H1 (cell line): Measurements from ENCODE around the gene TBCD. TPM values are rescaled to one million over a fixed set of nuclear protein-coding genes. Genes with fewer than 3 reads are reported as not detected.

Source experiments
- CTCF ChIA-PET: fragments of 300-600 bp; sonication (Branson Sonifier 250); formaldehyde crosslinking; loops from one replicate; lab custom pipeline; 2021; ENCODE audit not compliant: partially characterized antibody; lab: Charles Lee
- POLR2A ChIA-PET: fragments of 300-600 bp; sonication (Branson Sonifier 250); formaldehyde crosslinking; loops from one replicate; lab custom pipeline; 2021; ENCODE audit warnings: inconsistent platforms; ENCODE audit not compliant: partially characterized antibody; lab: Charles Lee
- DNase-seq, 2 experiments: peaks; one replicate each; pipeline versions ENCODE4 v3.0.0 to v3.0.0-alpha.2; 2010 to 2022; ENCODE audit warnings: low spot score in 2 of 2, low read depth in 1 of 2, mixed read lengths in 1 of 2
- FAIRE-seq: peaks from 2 replicates; lab custom pipeline; 2011; peaks lifted over from hg19 to GRCh38; lab: Jason Lieb, UNC
- H2AFZ ChIP-seq: 2 replicates; pipeline ENCODE4 v1.8.1; 2012; ENCODE audit warnings: low read length, inconsistent platforms
- H2AK5ac ChIP-seq: 2 replicates; pipeline ENCODE4 v1.6.1; 2013; ENCODE audit warnings: low read depth, low read length
- H2BK120ac ChIP-seq: replicated peaks from 2 replicates; pipeline ENCODE3; 2013; ENCODE audit warnings: low read depth, low read length, inconsistent platforms
- H2BK12ac ChIP-seq: 2 replicates; pipeline ENCODE4 v1.6.1; 2013; ENCODE audit warnings: low read depth, low read length
- H2BK15ac ChIP-seq: 2 replicates; pipeline ENCODE4 v1.6.1; 2013; ENCODE audit warnings: low read length
- H2BK20ac ChIP-seq: 2 replicates; pipeline ENCODE4 v1.6.1; 2013; ENCODE audit warnings: low read length
- H2BK5ac ChIP-seq: 2 replicates; pipeline ENCODE4 v1.6.1; 2013; ENCODE audit warnings: low read depth, low read length
- H3K14ac ChIP-seq: 2 replicates; pipeline ENCODE4 v1.6.1; 2013; ENCODE audit warnings: inconsistent platforms; ENCODE audit not compliant: insufficient read length
- H3K18ac ChIP-seq: 2 replicates; pipeline ENCODE4 v1.6.1; 2013; ENCODE audit warnings: low read length; ENCODE audit errors: extremely low read depth
- H3K23ac ChIP-seq: 2 replicates; pipeline ENCODE4 v1.6.1; 2013; ENCODE audit warnings: inconsistent platforms; ENCODE audit not compliant: insufficient read length
- H3K23me2 ChIP-seq: 2 replicates; pipeline ENCODE4 v1.6.1; 2013; ENCODE audit warnings: low read depth, low read length
- H3K27ac ChIP-seq: 2 replicates; pipeline ENCODE4 v1.6.1; 2011; ENCODE audit warnings: low read depth, low read length, inconsistent platforms
- H3K27me3 ChIP-seq, 4 experiments: replicated peaks in 1 of 4; 1 replicate in 1 of 4; 2 replicates in 3 of 4; pipeline versions ENCODE4 v1.6.1 to v1.8.1; 2011 to 2013; ENCODE audit warnings: low read length in 3 of 4, mild to moderate bottlenecking in 3 of 4, inconsistent platforms in 2 of 4, mixed read lengths in 2 of 4, moderate library complexity in 1 of 4; ENCODE audit not compliant: control insufficient read depth in 3 of 4, insufficient read depth in 3 of 4; ENCODE audit errors: extremely low read depth in 1 of 4
- H3K36me3 ChIP-seq, 4 experiments: 2 replicates each; pipeline versions ENCODE4 v1.6.1 to v1.8.1; 2011 to 2013; ENCODE audit warnings: mild to moderate bottlenecking in 4 of 4, low read length in 3 of 4, moderate library complexity in 2 of 4, control low read depth in 1 of 4, inconsistent platforms in 1 of 4; ENCODE audit not compliant: insufficient read depth in 4 of 4, control insufficient read depth in 2 of 4
- H3K4ac ChIP-seq: replicated peaks from 2 replicates; pipeline ENCODE3; 2013; ENCODE audit warnings: low read length, low read depth, mixed read lengths, inconsistent platforms; ENCODE audit not compliant: insufficient read length
- H3K4me1 ChIP-seq, 4 experiments: replicated peaks in 1 of 4; 1 replicate in 1 of 4; 2 replicates in 3 of 4; pipeline versions ENCODE4 v1.6.1 to v1.8.1; 2011 to 2013; ENCODE audit warnings: low read length in 3 of 4, inconsistent platforms in 2 of 4, mixed read lengths in 1 of 4; ENCODE audit not compliant: insufficient read depth in 4 of 4, control insufficient read depth in 3 of 4
- H3K4me2 ChIP-seq, 2 experiments: 2 replicates each; pipeline versions ENCODE4 v1.6.1 to v1.8.1; 2011 to 2013; ENCODE audit warnings: low read depth in 2 of 2, low read length in 2 of 2, control low read depth in 1 of 2, inconsistent platforms in 1 of 2, mild to moderate bottlenecking in 1 of 2; ENCODE audit not compliant: insufficient read depth in 1 of 2
- H3K4me3 ChIP-seq, 4 experiments: fragments of 200-600, 300-600 bp in 1 of 4; sonication (generic), shearing (Covaris generic), sonication (Bioruptor Twin) in 1 of 4; 2 replicates each; pipeline versions ENCODE4 v1.5.1 to v1.8.1; 2011 to 2016; ENCODE audit warnings: low read length in 4 of 4, low read depth in 3 of 4, control low read depth in 2 of 4, inconsistent platforms in 2 of 4, mild to moderate bottlenecking in 2 of 4, mixed read lengths in 1 of 4, moderate library complexity in 1 of 4; ENCODE audit not compliant: insufficient read depth in 2 of 4; ENCODE audit errors: extremely low read depth in 1 of 4
- H3K56ac ChIP-seq: replicated peaks from 2 replicates; pipeline ENCODE3; 2013; ENCODE audit warnings: low read depth, mild to moderate bottlenecking, mixed read lengths, low read length, inconsistent platforms; ENCODE audit not compliant: insufficient read length
- H3K79me1 ChIP-seq: 2 replicates; pipeline ENCODE4 v1.6.1; 2013; ENCODE audit warnings: low read depth, low read length, control low read depth
- H3K79me2 ChIP-seq, 2 experiments: 2 replicates each; pipeline versions ENCODE4 v1.6.1 to v1.8.1; 2012 to 2013; ENCODE audit warnings: low read length in 2 of 2, mild to moderate bottlenecking in 2 of 2, inconsistent platforms in 1 of 2; ENCODE audit not compliant: insufficient read depth in 2 of 2, control insufficient read depth in 1 of 2
- H3K9ac ChIP-seq, 4 experiments: replicated peaks in 1 of 4; 1 replicate in 1 of 4; 2 replicates in 3 of 4; pipeline versions ENCODE4 v1.6.1 to v1.8.1; 2011 to 2013; ENCODE audit warnings: low read depth in 3 of 4, low read length in 3 of 4, control low read depth in 2 of 4, mild to moderate bottlenecking in 2 of 4, moderate library complexity in 2 of 4, inconsistent platforms in 1 of 4; ENCODE audit errors: extremely low read depth in 1 of 4
- H3K9me3 ChIP-seq, 2 experiments: 2 replicates each; pipeline versions ENCODE4 v1.6.1 to v1.8.1; 2012 to 2013; ENCODE audit warnings: mild to moderate bottlenecking in 2 of 2, moderate library complexity in 2 of 2, control low read depth in 1 of 2, inconsistent platforms in 1 of 2, low read depth in 1 of 2, low read length in 1 of 2, mixed read lengths in 1 of 2; ENCODE audit not compliant: insufficient read depth in 2 of 2
- H4K20me1 ChIP-seq, 2 experiments: replicated peaks in 1 of 2; 2 replicates each; pipeline versions ENCODE3 to v1.8.1; 2011 to 2013; ENCODE audit warnings: inconsistent platforms in 2 of 2, low read length in 2 of 2, mild to moderate bottlenecking in 1 of 2; ENCODE audit not compliant: insufficient read depth in 2 of 2, control insufficient read depth in 1 of 2
- H4K5ac ChIP-seq: 2 replicates; pipeline ENCODE4 v1.6.1; 2013; ENCODE audit warnings: low read length, low read depth, mixed read lengths, inconsistent platforms; ENCODE audit not compliant: insufficient read length
- H4K8ac ChIP-seq: 2 replicates; pipeline ENCODE4 v1.8.0; 2013; ENCODE audit warnings: mild to moderate bottlenecking, moderate library complexity, low read length, inconsistent platforms; ENCODE audit not compliant: insufficient read depth; ENCODE audit errors: extremely low read depth
- H4K91ac ChIP-seq: replicated peaks from 2 replicates; pipeline ENCODE3; 2013; ENCODE audit warnings: low read length, mixed read lengths, inconsistent platforms; ENCODE audit not compliant: insufficient read length
- NANOG ChIP-seq: IDR thresholded peaks from 2 replicates; pipeline ENCODE4 v1.6.1; 2011; ENCODE audit warnings: low read length, low read depth, mild to moderate bottlenecking, inconsistent platforms; ENCODE audit not compliant: insufficient read depth, poor library complexity, severe bottlenecking
- WGBS, 2 experiments: shearing (Covaris generic) in 1 of 2; methylation state at CpG; one replicate each; pipeline versions ENCODE4 v1.1.6 to v1.1.7; 2013 to 2015; ENCODE audit warnings: low lambda C conversion rate in 2 of 2, mixed read lengths in 2 of 2, inconsistent platforms in 1 of 2, low coverage in 1 of 2, missing lambda C conversion rate in 1 of 2; ENCODE audit not compliant: insufficient replicate concordance in 2 of 2, insufficient coverage in 1 of 2, insufficient read length in 1 of 2; ENCODE audit errors: extremely low coverage in 1 of 2, missing lambda C conversion rate in 1 of 2; 5-methylcytosine and 5-hydroxymethylcytosine counted together
- polyA plus RNA-seq, 7 experiments: library from polyadenylated mRNA; depleted of rRNA in 3 of 7; stranded (reverse) in 5 of 7; unstranded in 2 of 7; fragments of >200 nt in 5 of 7; fragments of 200-250 nt in 2 of 7; gene quantifications; 1 replicate in 5 of 7; 2 replicates in 1 of 7; 4 replicates in 1 of 7; pipeline versions ENCODE4 v1.2.1 to v1.2.3, GENCODE V29; 2011 to 2013; ENCODE audit warnings: missing spikeins in 2 of 7, mixed read lengths in 2 of 7
- total RNA-seq: library from RNA; stranded (reverse); fragmentation: NEBNext Ultra II Directional; extraction: Animal tissue kit (Norgen Biotek cat#: 25700); gene quantifications from 2 replicates; pipeline ENCODE4 v1.2.1, GENCODE V29; 2021
- TF ChIP-seq, protein P1 (sequence below): IDR thresholded peaks from 2 replicates; pipeline ENCODE4 v1.6.1; 2012; ENCODE audit warnings: inconsistent platforms

Gene TBCD
- total and polyA plus RNA-seq, 2 of the 8 experiments (the other 6 are each of a cell fraction or from before 2014, with no cell fraction given): 118 to 162 TPM

- Histone ChIP-seq H3K23me2 (no peaks in the 10 kb centered on the region), H3K18ac (no peak overlapping the region), H2BK120ac (no peak overlapping the region), H3K56ac (no peak overlapping the region), H3K23ac (no peak overlapping the region), H3K4me1 (no peaks in the 10 kb centered on the region), H2BK5ac (no peak overlapping the region), H2AK5ac (no peak overlapping the region), H3K27me3 (no peaks in the 10 kb centered on the region), H4K20me1 (peaks cover 2% of the 10 kb centered on the region in 2 experiments), H2BK20ac (no peak overlapping the region), H3K36me3 (peaks cover 6 to 17% (median 11%) of the 10 kb centered on the region in 4 experiments; a peak in 5 of 8 replicates), H4K91ac (no peak overlapping the region), H3K27ac (no peak overlapping the region), H3K14ac (no peak overlapping the region), H2AFZ (no peak overlapping the region), H4K8ac (no peak overlapping the region), H3K9me3 (no peaks in the 10 kb centered on the region), H3K4me2 (no peak overlapping the region), H3K79me2 (no peaks in the 10 kb centered on the region), H2BK15ac (no peak overlapping the region), H2BK12ac (no peak overlapping the region), H3K9ac (no peak overlapping the region), H3K79me1 (no peaks in the 10 kb centered on the region; the same call in 1 of the 2 replicates), H3K4me3 (no peak overlapping the region), H3K4ac (no peak overlapping the region), H4K5ac (no peak overlapping the region)
- TF ChIP-seq NANOG: no peak
- TF ChIP-seq, protein P1, sequence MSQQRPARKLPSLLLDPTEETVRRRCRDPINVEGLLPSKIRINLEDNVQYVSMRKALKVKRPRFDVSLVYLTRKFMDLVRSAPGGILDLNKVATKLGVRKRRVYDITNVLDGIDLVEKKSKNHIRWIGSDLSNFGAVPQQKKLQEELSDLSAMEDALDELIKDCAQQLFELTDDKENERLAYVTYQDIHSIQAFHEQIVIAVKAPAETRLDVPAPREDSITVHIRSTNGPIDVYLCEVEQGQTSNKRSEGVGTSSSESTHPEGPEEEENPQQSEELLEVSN: no peak
- CTCF ChIA-PET: interaction anchor here (0.9 to 1.0 kb wide), 3 partner anchors 13 to 123 kb away, joined by 3 read pairs; no protein-coding TSS in a partner anchor
- 91% methylated on average over 13 of the region's 13 CpGs; no CpG with 5 or more reads in 1 of the 2 experiments for WGBS, 2 experiments
- POLR2A ChIA-PET: no interaction called here
- no peak for FAIRE-seq
- DNase-seq: no peak
Observed at GRCh38 chr17:82921426-82921825, 169.6 kb downstream of the TBCD start.
